GM06990 (cell line): Measurements from ENCODE around the gene IL15.
A peak's percentile ranks its signal among the peaks of the same experiment; 100 is the strongest.

Experiments
- DNase-seq: peaks from one replicate; pipeline ENCODE4 v3.0.0-alpha.2; 2011; ENCODE audit not compliant: insufficient read length; ENCODE audit errors: extremely low read depth
- H3K27me3 ChIP-seq: replicated peaks from 2 replicates; pipeline ENCODE4 v1.6.0; 2011; ENCODE audit warnings: low read length; ENCODE audit not compliant: control insufficient read depth, insufficient read depth
- H3K36me3 ChIP-seq: 2 replicates; pipeline ENCODE4 v1.5.1; 2011; ENCODE audit warnings: low read length; ENCODE audit not compliant: control insufficient read depth, insufficient read depth
- H3K4me3 ChIP-seq: replicated peaks from 2 replicates; pipeline ENCODE4 v1.5.1; 2011; ENCODE audit warnings: low read depth, mild to moderate bottlenecking, control low read depth, low read length
- CTCF ChIP-seq: IDR thresholded peaks from 2 replicates; pipeline ENCODE4 v1.5.1; 2011; ENCODE audit warnings: low read length, control low read depth, mild to moderate bottlenecking, inconsistent platforms; ENCODE audit not compliant: insufficient read depth, poor library complexity, severe bottlenecking

Gene IL15

GRCh38 chr4:141763374-141763773, 127.0 kb downstream of the IL15 start:
- H3K36me3 ChIP-seq = no peaks in the 10 kb centered on the region
- TF ChIP-seq CTCF = no peak
- H3K4me3 ChIP-seq = no peak overlapping the region
- no peak for DNase-seq
- no peaks in the 10 kb centered on the region for H3K27me3 ChIP-seq

- no peaks in the 10 kb centered on the region for H3K27me3 ChIP-seq
- no peak for TF ChIP-seq CTCF
- no peak overlapping the region for H3K4me3 ChIP-seq
- H3K36me3 ChIP-seq = no peaks in the 10 kb centered on the region
- DNase-seq = no peak
Measured at GRCh38 chr4:141768954-141769353, 132.6 kb downstream of the IL15 start.

GRCh38 chr4:141771889-141772830, 135.8 kb downstream of the IL15 start:
- Histone ChIP-seq H3K27me3 (no peaks in the 10 kb centered on the region), H3K36me3 (no peaks in the 10 kb centered on the region), H3K4me3 (peak overlapping the region; percentile 39)
- DNase-seq = peak; percentile 20
- no peak for TF ChIP-seq CTCF

DNA sequence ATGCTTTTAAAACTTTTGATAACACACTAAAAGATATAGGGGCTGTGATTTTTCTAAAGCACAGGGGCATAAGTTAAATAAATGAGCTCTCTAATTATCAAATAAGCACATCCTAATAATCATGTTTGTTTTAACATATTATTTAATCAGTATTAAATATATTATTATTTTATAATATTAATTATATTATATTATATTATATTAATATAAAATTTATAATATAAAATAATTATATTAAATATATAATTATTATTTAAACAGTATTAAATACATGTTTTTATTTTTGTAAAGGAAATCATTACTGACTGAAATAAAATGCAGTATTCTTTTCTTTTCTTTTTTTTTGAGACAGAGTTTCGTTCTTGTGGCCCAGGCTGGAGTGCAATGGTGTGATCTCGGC, 136.5 kb downstream of the IL15 start:
- no peaks in the 10 kb centered on the region for H3K36me3 ChIP-seq
- no peak for DNase-seq
- H3K27me3 ChIP-seq = no peaks in the 10 kb centered on the region
- H3K4me3 ChIP-seq = no peak overlapping the region; the same call in 1 of the 2 replicates
- no peak for TF ChIP-seq CTCF

DNA sequence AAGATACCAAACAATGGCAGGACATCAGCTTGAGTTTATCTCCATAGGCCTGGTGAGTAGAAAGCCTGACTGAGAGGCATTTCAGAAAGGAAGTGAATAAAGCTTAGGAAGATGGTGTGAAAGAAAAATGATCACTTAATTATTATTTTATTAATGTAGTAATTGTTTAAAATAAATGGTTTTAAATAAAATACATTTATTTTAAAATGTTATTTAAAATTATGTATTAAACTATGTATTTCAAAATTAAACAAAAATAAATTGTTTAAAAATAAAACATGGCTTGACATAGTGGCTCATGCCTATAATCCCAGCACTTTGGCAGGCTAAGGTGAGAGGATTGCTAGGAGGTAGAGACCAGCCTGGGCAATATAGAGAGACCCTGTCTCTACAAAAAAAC, 145.8 kb downstream of the IL15 start:
- Histone ChIP-seq H3K36me3 (no peaks in the 10 kb centered on the region), H3K27me3 (no peaks in the 10 kb centered on the region), H3K4me3 (no peak overlapping the region)
- DNase-seq = no peak
- no peak for TF ChIP-seq CTCF
